Head of caudate nucleus (tissue), 42 donors: ENCODE measurements around the gene C8G.

Source experiments
- DNase-seq, 42 donors: peaks; one replicate each; pipeline versions ENCODE4 v3.0.0 to v3.0.0-alpha.2; 2020 to 2021; ENCODE audit warnings: mixed read lengths in 7 of 42
- intact Hi-C: fragments of 100-400 bp; cut with DNase I; formaldehyde crosslinking; loops from one replicate; pipeline ENCODE4 v1.15.0; 2022

The C8G gene

GRCh38 chr9:136937186-136938001 lies 7.6 kb upstream of the C8G start:
- intact Hi-C loops: loop anchor here (10.0 kb wide), 1 partner anchor 83 kb away; the partner anchor contains the start of gene MAMDC4
- DNase-seq: no peak

GRCh38 chr9:136939431-136939995 lies 5.5 kb upstream of the C8G start:
- intact Hi-C loops: loop anchor here (10.0 kb wide), 1 partner anchor 85 kb away; the partner anchor contains the start of gene MAMDC4
- DNase-seq: no peak

GRCh38 chr9:136939996-136940525 lies 5.0 kb upstream of the C8G start:
- intact Hi-C loops: loop anchor here (5.0 to 10.0 kb wide), 3 partner anchors 37 to 85 kb away; partner anchors contain the start of genes MAMDC4, PTGDS and TRAF2
- DNase-seq: peak in 40 of 42 donors; percentile 32 to 90 (median 76)

- DNase-seq: no peak
- intact Hi-C loops: loop anchor here (5.0 to 10.0 kb wide), 2 partner anchors 37 to 56 kb away; partner anchors contain the start of genes PTGDS and TRAF2
These were observed 4.4 kb upstream of the C8G start for GRCh38 chr9:136940526-136941230.

GRCh38 chr9:136941231-136942111 lies 3.6 kb upstream of the C8G start:
- DNase-seq: peak in 1 of 42 donors; percentile 46
- intact Hi-C loops: loop anchor here (5.0 to 10.0 kb wide), 2 partner anchors 36 to 57 kb away; partner anchors contain the start of genes PTGDS and TRAF2

GRCh38 chr9:136942112-136942880 lies 2.7 kb upstream of the C8G start:
- DNase-seq: peak in 1 of 42 donors; percentile 37
- intact Hi-C loops: loop anchor here (5.0 to 10.0 kb wide), 2 partner anchors 35 to 57 kb away; partner anchors contain the start of genes PTGDS and TRAF2

- DNase-seq: peak in 1 of 42 donors; percentile 39
- intact Hi-C loops: loop anchor here (5.0 to 10.0 kb wide), 2 partner anchors 34 to 58 kb away; partner anchors contain the start of genes PTGDS and TRAF2
These were observed 2.2 kb upstream of the C8G start for GRCh38 chr9:136942881-136943230.

- intact Hi-C loops: loop anchor here (5.0 to 10.0 kb wide), 2 partner anchors 34 to 59 kb away; partner anchors contain the start of genes PTGDS and TRAF2
- DNase-seq: peak in 4 of 42 donors; percentile 27 to 53 (median 40)
These were observed 1.5 kb upstream of the C8G start for GRCh38 chr9:136943291-136944211.

- intact Hi-C loops: loop anchor here (5.0 to 10.0 kb wide), 2 partner anchors 33 to 59 kb away; partner anchors contain the start of genes PTGDS and TRAF2
- DNase-seq: peak in 3 of 42 donors; percentile 29 to 50 (median 40)
These were observed 878 bp upstream of the C8G start for GRCh38 chr9:136944212-136944518.

GRCh38 chr9:136945333-136946227 lies 537 bp downstream of the C8G start:
- no peak for DNase-seq
- intact Hi-C loops: loop anchor here (10.0 kb wide), 1 partner anchor 61 kb away; the partner anchor contains the start of gene TRAF2

- DNase-seq: no peak
These were observed 1.4 kb downstream of the C8G start for GRCh38 chr9:136946228-136947027.

GRCh38 chr9:136947028-136947891 lies 2.2 kb downstream of the C8G start:
- intact Hi-C loops: loop anchor here (10.0 kb wide), 1 partner anchor 62 kb away; the partner anchor contains the start of gene TRAF2
- DNase-seq: peak in 25 of 42 donors; percentile 32 to 77 (median 55)

More at GRCh38 chr9:136946228-136947027, 1.4 kb downstream of the C8G start:
- intact Hi-C loops: loop anchor here (10.0 kb wide), 1 partner anchor 62 kb away; the partner anchor contains the start of gene TRAF2

- peak; percentile 54 to 93 (median 82) for DNase-seq
These were observed 3.0 kb downstream of the C8G start for GRCh38 chr9:136947955-136948510.

More at GRCh38 chr9:136947955-136948510, 3.0 kb downstream of the C8G start:
- intact Hi-C loops: loop anchor here (10.0 kb wide), 1 partner anchor 63 kb away; the partner anchor contains the start of gene TRAF2
